ENCODE measurements around the gene MOGAT2.

MOGAT2 gene

DNA sequence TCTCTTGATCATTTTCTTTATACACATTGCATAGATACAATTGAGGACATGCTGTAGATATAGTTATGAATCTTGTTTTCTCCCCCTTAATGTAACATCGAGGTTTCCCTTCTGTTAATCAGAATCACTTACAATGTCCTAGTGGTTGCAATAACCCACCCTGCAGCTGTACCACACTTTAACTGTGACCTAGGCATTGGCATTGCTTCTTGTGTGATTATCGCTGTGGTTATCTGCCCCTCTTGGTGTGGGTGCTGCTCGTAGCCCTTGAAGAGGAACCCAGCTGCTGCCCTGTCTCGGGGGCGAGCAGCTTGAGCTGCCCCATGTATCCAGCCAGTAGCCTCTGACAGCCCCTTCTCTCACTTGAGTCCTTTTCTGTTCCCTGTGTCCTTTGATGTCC, 52.5 kb downstream of the MOGAT2 start:
- Histone ChIP-seq H3K9me3 (ENCODE audit: control insufficient read depth, insufficient read depth, low read depth, low read length) (no peaks in the 10 kb centered on the region), H3K4me3 (ENCODE audit: low read depth, low read length) (no peak overlapping the region), H3K27ac (ENCODE audit: low read depth, low read length) (no peak overlapping the region), H3K4me1 (ENCODE audit: control insufficient read depth, insufficient read depth, low read length) (peaks cover 20% of the 10 kb centered on the region), H3K27me3 (ENCODE audit: control insufficient read depth, insufficient read depth, low read length) (peaks cover 85% of the 10 kb centered on the region), H3K9ac (ENCODE audit: low read length) (no peak overlapping the region), H3K36me3 (ENCODE audit: control insufficient read depth, insufficient read depth, low read length) (no peaks in the 10 kb centered on the region)

DNA sequence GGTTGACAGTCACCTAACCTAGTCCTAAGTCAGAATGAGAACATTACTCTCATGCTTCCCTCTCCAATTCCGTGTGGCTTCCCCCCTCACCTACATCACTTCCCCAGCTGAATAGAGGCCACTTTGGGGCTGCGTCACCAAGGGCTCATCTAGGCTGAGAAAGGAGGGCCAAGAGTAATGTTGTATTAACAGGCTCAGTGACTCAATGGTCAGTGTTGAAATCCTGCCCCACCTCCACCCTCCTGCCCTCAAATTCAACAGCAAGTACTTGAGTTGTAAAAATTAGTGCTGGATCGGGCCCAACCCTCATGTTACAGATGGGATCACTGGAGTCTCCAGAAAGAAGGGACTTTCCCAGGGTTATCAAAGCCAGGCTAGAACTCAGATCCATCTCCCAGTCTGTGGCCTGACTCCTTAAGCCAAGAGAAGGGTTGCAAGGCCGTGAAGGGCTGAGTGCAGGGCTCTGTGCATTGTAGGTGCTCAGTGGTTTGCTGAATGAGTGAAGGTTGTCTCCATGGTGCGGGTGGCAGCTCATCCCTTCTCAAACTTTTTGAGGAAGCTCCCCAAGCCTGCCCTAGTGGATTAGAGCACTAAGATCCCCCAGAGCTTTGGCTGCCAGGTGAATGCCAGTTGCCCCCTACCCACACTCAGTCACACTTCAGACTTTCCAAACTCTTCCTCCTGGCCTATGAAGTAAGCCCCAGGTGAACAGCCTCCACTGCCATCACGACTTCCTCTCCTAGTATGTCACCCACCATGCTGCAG, 54.2 kb downstream of the MOGAT2 start:
- H3K9ac ChIP-seq (ENCODE audit: low read length), result no peak overlapping the region
- no peak overlapping the region for H3K27ac ChIP-seq (ENCODE audit: low read depth, low read length)
- H3K27me3 ChIP-seq (ENCODE audit: control insufficient read depth, insufficient read depth, low read length), result peaks cover 86% of the 10 kb centered on the region
- no peaks in the 10 kb centered on the region for H3K36me3 ChIP-seq (ENCODE audit: control insufficient read depth, insufficient read depth, low read length)
- no peaks in the 10 kb centered on the region for H3K9me3 ChIP-seq (ENCODE audit: control insufficient read depth, insufficient read depth, low read depth, low read length)
- H3K4me1 ChIP-seq (ENCODE audit: control insufficient read depth, insufficient read depth, low read length), result peaks cover 23% of the 10 kb centered on the region
- H3K4me3 ChIP-seq (ENCODE audit: low read depth, low read length), result no peak overlapping the region

DNA sequence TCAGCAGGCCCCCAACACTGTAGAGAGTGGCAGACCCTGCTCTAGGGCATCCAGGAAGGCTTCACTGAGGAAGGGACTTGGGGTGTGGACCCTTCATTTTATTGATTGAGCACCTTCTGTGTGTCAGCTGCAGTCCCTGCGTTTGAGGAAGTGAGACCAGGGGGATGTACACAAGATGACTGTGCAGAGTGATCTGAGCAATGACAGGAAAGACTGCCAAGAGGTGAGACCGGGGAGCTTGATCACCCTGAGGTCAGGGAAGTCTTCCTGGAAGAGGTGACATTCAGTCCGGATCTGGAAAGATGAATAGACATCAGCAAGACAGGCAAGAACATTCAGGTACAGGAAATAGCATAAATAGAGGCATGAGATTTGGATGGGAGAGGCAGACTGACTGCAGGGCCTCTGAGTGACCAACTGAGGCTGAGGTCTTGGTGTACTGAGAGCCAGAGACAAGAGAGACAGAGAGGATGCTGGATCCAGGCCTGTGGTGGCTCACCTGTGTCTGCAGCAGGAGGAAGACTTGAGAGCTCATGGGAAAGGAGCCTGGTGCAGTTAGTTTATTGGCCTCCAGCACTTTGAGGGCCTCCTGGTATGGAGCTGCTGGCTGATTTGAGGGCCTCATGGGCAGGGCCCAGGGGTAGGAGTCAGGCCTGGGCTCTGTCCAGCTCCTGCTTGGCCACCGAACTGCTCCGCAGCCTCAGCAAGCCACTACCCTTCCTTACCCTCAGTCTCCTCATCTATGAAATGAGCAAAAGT, 56.1 kb downstream of the MOGAT2 start:
- no peak overlapping the region for H3K4me3 ChIP-seq (ENCODE audit: low read depth, low read length)
- H3K27ac ChIP-seq (ENCODE audit: low read depth, low read length), result no peak overlapping the region
- H3K9me3 ChIP-seq (ENCODE audit: control insufficient read depth, insufficient read depth, low read depth, low read length), result no peaks in the 10 kb centered on the region
- H3K9ac ChIP-seq (ENCODE audit: low read length), result no peak overlapping the region
- H3K27me3 ChIP-seq (ENCODE audit: control insufficient read depth, insufficient read depth, low read length), result peaks cover 72% of the 10 kb centered on the region
- H3K36me3 ChIP-seq (ENCODE audit: control insufficient read depth, insufficient read depth, low read length), result no peaks in the 10 kb centered on the region
- peaks cover 18% of the 10 kb centered on the region for H3K4me1 ChIP-seq (ENCODE audit: control insufficient read depth, insufficient read depth, low read length)

DNA sequence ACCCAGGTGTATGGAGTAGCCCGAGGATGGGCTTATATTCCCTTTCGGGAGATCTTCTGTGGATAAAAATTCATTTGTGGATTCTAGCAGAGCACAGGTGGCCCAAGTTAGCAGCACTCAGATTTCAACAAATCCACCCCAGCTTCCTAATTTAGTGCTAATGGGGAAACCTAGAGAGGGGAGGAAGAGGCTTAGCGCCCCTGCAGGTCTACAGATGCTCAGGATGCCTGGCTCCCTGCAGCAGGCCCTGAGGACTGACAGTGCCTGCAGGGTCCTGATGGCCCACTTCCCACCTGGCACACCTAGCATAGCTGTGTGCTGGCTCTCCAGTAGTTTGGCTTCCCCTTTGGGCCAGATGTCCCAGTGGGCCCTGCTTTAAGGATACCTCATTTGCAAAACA, 57.4 kb downstream of the MOGAT2 start:
- H3K36me3 ChIP-seq (ENCODE audit: control insufficient read depth, insufficient read depth, low read length), result no peaks in the 10 kb centered on the region
- no peaks in the 10 kb centered on the region for H3K9me3 ChIP-seq (ENCODE audit: control insufficient read depth, insufficient read depth, low read depth, low read length)
- H3K27ac ChIP-seq (ENCODE audit: low read depth, low read length), result no peak overlapping the region
- peaks cover 59% of the 10 kb centered on the region for H3K27me3 ChIP-seq (ENCODE audit: control insufficient read depth, insufficient read depth, low read length)
- 0 out of 2 replicates have a peak, but pooled peaks cover 8% of the 10 kb centered on the region for H3K4me1 ChIP-seq (ENCODE audit: control insufficient read depth, insufficient read depth, low read length)
- H3K4me3 ChIP-seq (ENCODE audit: low read depth, low read length), result no peak overlapping the region
- H3K9ac ChIP-seq (ENCODE audit: low read length), result no peak overlapping the region

DNA sequence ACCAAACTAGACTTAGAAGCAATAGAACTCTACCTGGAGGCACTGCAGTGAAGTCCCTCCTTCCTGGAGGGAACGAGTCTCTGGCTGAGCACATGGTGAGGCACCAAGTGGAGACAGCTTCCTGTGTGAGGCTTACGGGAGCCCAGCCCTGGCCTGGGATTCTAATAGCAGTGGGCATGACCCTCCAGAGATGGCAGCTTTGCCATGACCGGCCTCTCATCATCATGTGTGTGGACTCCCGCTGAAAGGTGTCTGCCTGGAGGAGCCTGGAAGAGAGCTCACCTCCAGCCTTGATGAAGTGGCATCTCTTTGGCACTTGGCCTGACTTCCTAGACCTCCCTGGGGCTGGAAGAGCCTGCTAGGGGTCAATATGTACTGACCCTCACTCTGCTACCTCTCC, 58.9 kb downstream of the MOGAT2 start:
- Histone ChIP-seq H3K9ac (ENCODE audit: low read length) (no peak overlapping the region), H3K9me3 (ENCODE audit: control insufficient read depth, insufficient read depth, low read depth, low read length) (no peaks in the 10 kb centered on the region), H3K4me1 (ENCODE audit: control insufficient read depth, insufficient read depth, low read length) (0 out of 2 replicates have a peak, but pooled peaks cover 8% of the 10 kb centered on the region), H3K27me3 (ENCODE audit: control insufficient read depth, insufficient read depth, low read length) (peaks cover 44% of the 10 kb centered on the region), H3K27ac (ENCODE audit: low read depth, low read length) (no peak overlapping the region), H3K36me3 (ENCODE audit: control insufficient read depth, insufficient read depth, low read length) (no peaks in the 10 kb centered on the region), H3K4me3 (ENCODE audit: low read depth, low read length) (no peak overlapping the region)

DNA sequence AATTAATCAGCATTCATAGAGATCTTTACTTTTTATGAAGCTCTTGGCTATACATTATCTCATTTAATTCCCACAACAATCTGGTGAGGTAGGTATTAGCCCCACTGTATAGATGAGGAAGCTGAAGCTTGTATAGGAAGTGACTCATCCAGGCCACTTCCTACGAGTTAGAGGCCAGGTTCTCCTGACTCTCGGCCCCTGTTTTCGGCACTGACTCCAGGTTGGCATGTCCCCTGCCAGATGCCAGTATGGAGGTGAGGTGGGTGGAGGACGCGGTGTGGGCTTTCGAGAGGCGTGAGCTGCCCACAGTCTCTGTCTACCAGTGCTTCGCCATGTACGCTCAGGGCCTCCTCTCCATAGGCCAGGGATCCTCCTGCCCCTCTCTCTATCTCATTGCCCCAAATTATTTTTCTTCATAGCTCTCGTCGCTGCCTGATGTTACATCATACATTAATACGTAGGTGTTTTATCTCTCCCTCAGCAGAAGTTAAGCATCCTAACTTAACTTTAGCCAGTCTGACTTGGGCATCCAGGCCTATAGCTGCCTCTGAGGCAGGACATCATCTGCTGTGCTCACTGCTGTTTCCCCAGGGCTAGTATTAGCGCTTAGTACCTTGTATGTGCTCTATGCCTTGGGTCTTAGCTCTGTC, 59.9 kb downstream of the MOGAT2 start:
- no peak overlapping the region for H3K9ac ChIP-seq (ENCODE audit: low read length)
- H3K36me3 ChIP-seq (ENCODE audit: control insufficient read depth, insufficient read depth, low read length), result no peaks in the 10 kb centered on the region
- H3K27ac ChIP-seq (ENCODE audit: low read depth, low read length), result no peak overlapping the region
- H3K27me3 ChIP-seq (ENCODE audit: control insufficient read depth, insufficient read depth, low read length), result peaks cover 35% of the 10 kb centered on the region
- H3K9me3 ChIP-seq (ENCODE audit: control insufficient read depth, insufficient read depth, low read depth, low read length), result no peaks in the 10 kb centered on the region
- H3K4me3 ChIP-seq (ENCODE audit: low read depth, low read length), result no peak overlapping the region
- 0 out of 2 replicates have a peak, but pooled peaks cover 8% of the 10 kb centered on the region for H3K4me1 ChIP-seq (ENCODE audit: control insufficient read depth, insufficient read depth, low read length)

DNA sequence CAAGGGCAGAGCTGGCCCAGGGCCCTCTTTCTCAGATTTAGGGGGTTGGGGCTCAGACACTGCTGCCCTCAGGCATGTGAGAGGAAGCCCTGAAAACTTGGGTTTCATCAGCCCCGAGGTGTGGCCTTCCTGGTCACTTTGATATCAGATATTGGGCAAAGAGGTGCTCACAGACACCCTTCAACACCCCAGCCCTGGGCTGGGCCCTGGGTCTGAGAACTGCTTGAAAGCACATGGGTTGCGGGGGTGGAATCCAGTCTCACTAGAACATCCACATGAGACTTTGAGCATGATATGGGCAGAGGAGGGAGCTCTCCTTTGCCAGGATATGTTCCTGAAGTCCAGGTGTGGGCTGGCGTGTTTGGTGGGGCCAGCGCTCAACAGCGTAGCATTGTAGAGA, 61.3 kb downstream of the MOGAT2 start:
- 0 out of 2 replicates have a peak, but pooled peaks cover 8% of the 10 kb centered on the region for H3K4me1 ChIP-seq (ENCODE audit: control insufficient read depth, insufficient read depth, low read length)
- H3K4me3 ChIP-seq (ENCODE audit: low read depth, low read length), result no peak overlapping the region
- no peaks in the 10 kb centered on the region for H3K36me3 ChIP-seq (ENCODE audit: control insufficient read depth, insufficient read depth, low read length)
- H3K27me3 ChIP-seq (ENCODE audit: control insufficient read depth, insufficient read depth, low read length), result peaks cover 23% of the 10 kb centered on the region
- H3K27ac ChIP-seq (ENCODE audit: low read depth, low read length), result no peak overlapping the region
- no peaks in the 10 kb centered on the region for H3K9me3 ChIP-seq (ENCODE audit: control insufficient read depth, insufficient read depth, low read depth, low read length)
- H3K9ac ChIP-seq (ENCODE audit: low read length), result no peak overlapping the region

DNA sequence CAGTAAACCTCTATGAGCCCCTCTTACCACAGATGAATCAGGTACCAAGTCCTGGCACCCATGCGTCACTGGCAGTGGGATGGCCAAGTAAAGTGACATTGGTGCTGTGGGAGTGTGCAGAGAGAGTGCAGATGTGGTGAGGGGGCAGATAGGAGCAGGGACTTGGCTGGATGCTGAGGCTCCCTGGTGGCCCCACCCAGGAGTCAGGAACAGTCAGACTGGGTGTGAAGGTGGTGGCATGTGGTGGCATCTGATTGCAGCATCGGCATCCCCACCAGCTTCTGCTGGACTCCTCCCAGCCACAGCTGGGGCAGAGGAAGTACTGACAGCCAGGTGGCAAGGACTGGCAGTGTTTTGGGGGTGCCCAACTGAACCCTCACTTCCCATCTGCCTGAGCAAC, 62.3 kb downstream of the MOGAT2 start:
- H3K9me3 ChIP-seq (ENCODE audit: control insufficient read depth, insufficient read depth, low read depth, low read length), result no peaks in the 10 kb centered on the region
- H3K4me1 ChIP-seq (ENCODE audit: control insufficient read depth, insufficient read depth, low read length), result 0 out of 2 replicates have a peak, but pooled peaks cover 6% of the 10 kb centered on the region
- no peak overlapping the region for H3K27ac ChIP-seq (ENCODE audit: low read depth, low read length)
- H3K27me3 ChIP-seq (ENCODE audit: control insufficient read depth, insufficient read depth, low read length), result peaks cover 16% of the 10 kb centered on the region
- H3K36me3 ChIP-seq (ENCODE audit: control insufficient read depth, insufficient read depth, low read length), result no peaks in the 10 kb centered on the region
- H3K9ac ChIP-seq (ENCODE audit: low read length), result no peak overlapping the region
- H3K4me3 ChIP-seq (ENCODE audit: low read depth, low read length), result no peak overlapping the region

DNA sequence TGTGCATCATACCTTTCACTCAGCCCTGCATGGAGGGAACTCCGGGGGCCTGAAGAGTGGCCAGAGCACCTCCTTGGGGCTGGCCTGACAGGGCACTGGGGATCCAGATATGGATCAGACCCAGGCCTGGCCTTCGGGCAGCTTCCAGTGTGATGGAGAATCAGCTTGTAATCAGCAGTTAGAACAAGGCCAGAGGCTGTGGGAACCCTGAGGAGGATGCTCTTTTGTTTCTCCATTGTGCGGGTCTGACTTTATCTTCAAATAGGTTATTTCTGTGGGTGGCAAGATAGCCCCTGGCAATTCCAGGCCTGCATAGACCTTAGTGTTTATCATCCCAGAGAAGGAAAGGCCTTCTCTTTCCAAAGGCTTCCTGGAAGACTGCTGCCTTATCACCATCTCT, 63.2 kb downstream of the MOGAT2 start:
- Histone ChIP-seq H3K36me3 (ENCODE audit: control insufficient read depth, insufficient read depth, low read length) (no peaks in the 10 kb centered on the region), H3K27ac (ENCODE audit: low read depth, low read length) (no peak overlapping the region), H3K9ac (ENCODE audit: low read length) (no peak overlapping the region), H3K4me3 (ENCODE audit: low read depth, low read length) (no peak overlapping the region), H3K27me3 (ENCODE audit: control insufficient read depth, insufficient read depth, low read length) (peaks cover 14% of the 10 kb centered on the region), H3K9me3 (ENCODE audit: control insufficient read depth, insufficient read depth, low read depth, low read length) (no peaks in the 10 kb centered on the region), H3K4me1 (ENCODE audit: control insufficient read depth, insufficient read depth, low read length) (no peaks in the 10 kb centered on the region)

DNA sequence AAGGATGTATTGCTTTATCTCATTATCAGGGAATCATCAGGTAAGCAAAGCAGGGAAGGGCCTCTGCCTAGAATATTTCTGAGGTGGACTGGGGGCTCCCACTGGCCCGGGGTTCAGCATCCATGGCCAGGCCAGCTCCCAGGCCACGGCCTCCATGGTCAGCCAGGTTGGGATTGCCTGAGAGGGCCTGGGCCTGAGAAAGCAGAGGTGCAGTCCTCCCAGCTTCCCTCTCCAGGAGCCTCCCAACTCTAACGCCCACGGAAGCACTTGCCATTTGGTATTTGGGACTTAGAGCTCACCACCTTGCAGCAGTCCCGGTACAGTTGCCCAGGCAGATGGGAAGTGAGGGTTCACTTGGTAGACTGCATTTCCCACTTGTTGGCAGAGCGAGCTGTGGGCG, 63.7 kb downstream of the MOGAT2 start:
- Histone ChIP-seq H3K9ac (ENCODE audit: low read length) (no peak overlapping the region), H3K27me3 (ENCODE audit: control insufficient read depth, insufficient read depth, low read length) (peaks cover 10% of the 10 kb centered on the region), H3K36me3 (ENCODE audit: control insufficient read depth, insufficient read depth, low read length) (no peaks in the 10 kb centered on the region), H3K4me1 (ENCODE audit: control insufficient read depth, insufficient read depth, low read length) (no peaks in the 10 kb centered on the region), H3K9me3 (ENCODE audit: control insufficient read depth, insufficient read depth, low read depth, low read length) (no peaks in the 10 kb centered on the region), H3K27ac (ENCODE audit: low read depth, low read length) (no peak overlapping the region), H3K4me3 (ENCODE audit: low read depth, low read length) (no peak overlapping the region)

DNA sequence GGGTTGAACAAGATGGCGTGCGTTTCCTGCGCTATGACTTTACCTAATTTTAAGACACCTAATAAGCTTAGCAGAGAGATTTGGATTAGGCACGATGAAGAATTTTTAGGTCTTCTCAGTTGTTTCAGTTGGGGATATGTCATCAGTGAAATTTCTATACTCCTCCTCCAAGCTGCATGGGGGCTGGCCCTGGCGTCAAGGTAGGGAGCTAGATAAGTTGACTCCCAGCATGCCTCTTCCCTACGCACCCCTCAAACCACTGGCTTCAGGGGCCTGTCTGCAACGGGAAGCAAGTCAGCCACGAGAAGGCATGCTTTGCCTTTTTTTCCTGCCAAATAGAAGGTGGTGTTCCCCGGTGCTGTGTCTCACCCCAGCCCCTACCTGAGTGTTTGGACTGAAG, 64.2 kb downstream of the MOGAT2 start:
- Histone ChIP-seq H3K9me3 (ENCODE audit: control insufficient read depth, insufficient read depth, low read depth, low read length) (no peaks in the 10 kb centered on the region), H3K9ac (ENCODE audit: low read length) (no peak overlapping the region), H3K36me3 (ENCODE audit: control insufficient read depth, insufficient read depth, low read length) (no peaks in the 10 kb centered on the region), H3K4me3 (ENCODE audit: low read depth, low read length) (no peak overlapping the region), H3K27me3 (ENCODE audit: control insufficient read depth, insufficient read depth, low read length) (peaks cover 5% of the 10 kb centered on the region; the same call in 1 of the 2 replicates), H3K27ac (ENCODE audit: low read depth, low read length) (no peak overlapping the region), H3K4me1 (ENCODE audit: control insufficient read depth, insufficient read depth, low read length) (no peaks in the 10 kb centered on the region)

Measured in HUES6 (cell line).